ENCODE results near the gene TFEB.

DNA sequence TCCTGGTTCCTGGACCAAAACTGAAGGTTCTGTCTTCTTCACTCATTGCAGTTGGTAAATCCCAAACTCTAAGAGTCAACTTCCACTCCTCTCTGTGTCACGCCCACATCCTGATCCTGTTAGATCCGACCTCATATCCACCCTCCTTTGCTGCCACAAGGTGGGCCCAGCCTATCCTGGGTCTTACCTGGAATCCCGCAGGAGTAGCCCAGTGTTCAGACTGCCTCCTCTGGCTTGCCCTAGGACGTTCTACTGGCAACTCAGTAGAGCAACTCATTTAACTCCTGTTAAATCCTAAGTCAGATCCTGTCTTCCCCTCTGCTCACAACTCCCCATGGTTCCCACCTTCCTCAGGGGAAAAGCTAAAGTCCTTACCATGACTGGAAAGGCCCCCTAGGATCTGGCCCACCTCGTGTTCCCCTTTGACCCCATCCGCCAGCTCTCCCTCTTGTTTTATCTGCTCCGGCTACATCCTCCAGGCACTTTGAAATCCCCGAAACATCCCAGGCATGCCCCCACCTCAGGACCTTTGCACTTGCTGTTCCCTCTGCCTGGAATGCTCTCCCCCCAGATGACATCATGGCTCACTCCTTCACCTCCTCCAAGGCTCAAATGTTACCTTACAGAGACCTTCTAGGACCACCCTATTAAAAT, 43.9 kb downstream of the TFEB start:
- TF ChIP-seq POLR2A (IDR thresholded peaks at IDR 0.05) = no peak
- TF ChIP-seq, protein P1, sequence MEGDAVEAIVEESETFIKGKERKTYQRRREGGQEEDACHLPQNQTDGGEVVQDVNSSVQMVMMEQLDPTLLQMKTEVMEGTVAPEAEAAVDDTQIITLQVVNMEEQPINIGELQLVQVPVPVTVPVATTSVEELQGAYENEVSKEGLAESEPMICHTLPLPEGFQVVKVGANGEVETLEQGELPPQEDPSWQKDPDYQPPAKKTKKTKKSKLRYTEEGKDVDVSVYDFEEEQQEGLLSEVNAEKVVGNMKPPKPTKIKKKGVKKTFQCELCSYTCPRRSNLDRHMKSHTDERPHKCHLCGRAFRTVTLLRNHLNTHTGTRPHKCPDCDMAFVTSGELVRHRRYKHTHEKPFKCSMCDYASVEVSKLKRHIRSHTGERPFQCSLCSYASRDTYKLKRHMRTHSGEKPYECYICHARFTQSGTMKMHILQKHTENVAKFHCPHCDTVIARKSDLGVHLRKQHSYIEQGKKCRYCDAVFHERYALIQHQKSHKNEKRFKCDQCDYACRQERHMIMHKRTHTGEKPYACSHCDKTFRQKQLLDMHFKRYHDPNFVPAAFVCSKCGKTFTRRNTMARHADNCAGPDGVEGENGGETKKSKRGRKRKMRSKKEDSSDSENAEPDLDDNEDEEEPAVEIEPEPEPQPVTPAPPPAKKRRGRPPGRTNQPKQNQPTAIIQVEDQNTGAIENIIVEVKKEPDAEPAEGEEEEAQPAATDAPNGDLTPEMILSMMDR (IDR thresholded peaks at IDR 0.05) = no peak
- TF ChIP-seq POLR2AphosphoS5 (IDR thresholded peaks at IDR 0.05) = no peak
